Left colon (tissue), 2 donors: ENCODE data around the gene MACROH2A1. TPM values are rescaled to one million over a fixed set of nuclear protein-coding genes. Genes with fewer than 3 reads are reported as not detected.
A peak's percentile ranks its signal among the peaks of the same experiment; 100 is the strongest.

Experiments used
- ATAC-seq: fragments of 200-7000 bp; cut with Tn5 transposase; one replicate; pipeline ENCODE4 v1.9.1; 2020; ENCODE audit warnings: mild to moderate bottlenecking, moderate library complexity
- DNase-seq, 2 donors: peaks; one replicate each; pipeline ENCODE4 v3.0.0-alpha.2; 2020
- intact Hi-C, 2 donors: fragments of 100-400 bp; cut with DNase I in 1 of 2; cut with micrococcal nuclease in 1 of 2; formaldehyde crosslinking; loops; one replicate each; pipeline versions ENCODE4 v1.11.2 to v1.14.0; 2022; cut with DNase I, micrococcal nuclease
- total RNA-seq, 2 donors: library from RNA; stranded (reverse); fragmentation: NEBNext Ultra II Directional; extraction: Animal tissue kit (Norgen Biotek cat#: 25700); gene quantifications; one replicate each; pipeline ENCODE4 v1.2.1, GENCODE V29; 2021
- donor health status: DM: no; HTN: no; CAD: no.
- donor health status: DM: yes; HTN: yes; CAD: no.

The MACROH2A1 gene
- total RNA-seq, 2 donors from 2014 or later: 212 to 216 TPM

DNA sequence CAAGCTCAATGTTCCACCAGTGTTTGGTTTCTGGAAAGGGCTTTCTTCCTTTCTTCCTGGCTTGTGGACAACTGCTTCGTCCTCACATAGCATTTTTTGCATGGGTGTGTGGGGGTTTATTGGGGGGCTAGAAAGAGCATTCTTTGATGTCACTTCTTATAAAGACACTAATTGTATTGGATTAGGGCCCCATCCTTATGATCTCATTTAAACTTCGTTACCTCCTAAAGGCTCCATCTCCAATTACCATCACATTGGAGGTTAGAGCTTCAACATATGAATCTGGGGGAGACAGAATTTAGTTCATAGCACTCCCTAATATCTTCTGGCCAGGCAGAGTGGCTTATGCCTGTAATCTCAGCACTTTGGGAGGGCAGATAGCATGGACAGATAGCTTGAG is 6.1 kb upstream of the MACROH2A1 start:
- no peak for DNase-seq
- intact Hi-C loops: no loop called here
- ATAC-seq: no peak

DNA sequence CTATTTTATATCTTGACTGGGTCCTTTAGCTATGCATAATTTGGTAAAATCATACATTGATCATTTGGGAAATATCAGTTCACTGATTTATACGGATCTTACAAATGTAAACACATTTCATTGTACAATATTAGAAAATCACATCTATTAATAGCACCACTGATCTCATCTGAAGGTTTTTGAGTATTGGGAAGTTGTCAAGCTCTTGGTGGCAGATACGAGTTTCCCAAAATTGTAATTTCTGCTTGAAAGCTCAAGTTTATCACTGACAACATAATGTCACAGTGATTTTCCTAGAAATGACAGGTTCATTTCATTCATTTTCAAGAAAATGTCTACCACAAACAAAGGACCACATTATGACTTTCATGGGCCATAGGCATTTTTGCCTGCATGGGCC is 3.0 kb upstream of the MACROH2A1 start:
- DNase-seq (no peak), ATAC-seq (no peak)
- intact Hi-C loops: no loop called here

DNA sequence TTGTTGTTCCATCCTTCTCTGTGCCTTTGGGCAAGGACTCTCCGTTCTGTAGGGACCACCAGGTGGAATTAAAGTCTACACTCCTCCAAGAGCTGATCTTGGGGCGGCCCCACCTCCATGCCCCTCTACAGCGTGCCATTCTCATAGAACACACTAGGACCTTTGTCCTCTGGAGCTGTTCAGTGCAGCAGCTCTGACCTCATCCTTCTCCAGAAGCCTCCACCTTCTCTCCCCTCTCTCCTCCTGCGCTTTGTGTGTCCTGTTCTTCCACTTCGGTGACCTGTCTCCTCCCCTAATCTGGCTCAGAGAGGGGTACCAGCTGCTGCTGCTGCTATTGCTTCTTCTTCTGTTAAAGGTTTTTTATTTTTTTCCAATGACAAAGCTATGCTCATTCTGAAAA is 1.8 kb upstream of the MACROH2A1 start:
- ATAC-seq (no peak), DNase-seq (no peak)
- intact Hi-C loops: no loop called here

DNA sequence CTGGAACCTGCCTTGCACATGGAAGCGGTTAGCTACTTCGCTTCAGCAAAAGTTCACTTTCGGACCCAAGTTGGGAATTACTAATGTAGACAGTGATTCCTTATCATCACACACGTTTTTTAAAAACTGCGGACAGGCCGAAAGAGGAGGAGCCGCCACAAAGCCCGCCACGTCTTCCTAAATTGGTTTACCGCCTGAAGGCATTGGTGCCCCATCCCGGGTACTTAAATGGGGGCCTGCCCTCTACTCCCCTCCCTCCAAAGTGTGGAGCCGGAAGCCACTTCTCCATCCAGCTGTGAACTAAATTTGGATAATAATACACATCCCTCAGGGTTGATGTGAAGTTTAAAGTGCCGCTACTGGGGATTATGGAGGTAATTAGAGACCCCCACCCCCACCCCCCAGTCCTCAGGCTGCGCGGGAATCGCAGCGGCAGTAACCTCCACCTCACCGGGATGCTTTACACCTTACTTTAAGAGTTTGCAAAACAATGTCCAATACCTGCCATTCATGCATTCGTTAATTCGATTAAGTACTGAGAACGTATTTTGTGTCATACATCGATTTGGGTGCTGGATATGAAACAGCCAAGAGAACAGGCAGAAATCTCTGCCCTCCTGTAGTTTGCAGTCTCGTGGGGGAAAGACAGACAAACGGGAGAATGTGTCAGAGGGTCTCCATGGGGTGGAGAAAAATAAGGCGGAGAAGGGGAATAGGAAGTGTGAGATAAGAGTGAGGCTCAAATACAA is 937 bp upstream of the MACROH2A1 start:
- ATAC-seq (no peak), DNase-seq (no peak)
- intact Hi-C loops: no loop called here

DNA sequence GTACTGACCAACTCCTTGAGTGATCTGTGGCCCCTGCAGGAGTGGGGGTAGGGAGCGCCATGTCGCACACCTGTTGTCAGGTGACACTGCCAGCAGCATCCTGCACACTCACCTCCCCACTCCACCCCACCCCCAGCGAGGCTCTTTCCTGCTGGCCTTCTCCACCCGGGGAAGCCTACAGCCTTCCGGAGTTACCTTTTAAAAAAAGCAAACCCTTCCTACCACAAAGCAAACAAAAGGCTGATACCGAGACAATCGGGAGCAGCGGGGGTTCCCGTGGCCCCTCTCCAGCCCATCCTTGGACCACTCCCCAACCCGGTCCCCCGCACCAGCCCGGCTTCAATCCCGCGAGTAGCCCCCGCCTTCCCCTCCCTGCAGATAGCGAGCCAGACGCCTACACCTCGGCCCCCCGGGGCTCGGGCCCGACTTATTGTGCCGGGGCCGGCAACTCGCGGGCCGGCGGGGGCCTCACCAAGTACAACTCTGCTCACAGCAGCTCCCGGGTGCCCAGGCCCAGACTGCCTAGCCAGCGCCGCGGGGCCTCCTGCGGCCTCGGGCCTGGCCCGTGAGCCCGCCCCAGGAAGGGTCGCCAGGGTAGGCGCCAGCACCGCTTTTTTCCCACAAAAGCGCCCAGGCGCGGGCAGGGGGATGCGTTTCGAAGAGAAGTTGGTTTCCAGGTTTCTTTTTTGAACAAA is 724 bp downstream of the MACROH2A1 start:
- ATAC-seq (peak; percentile 82), DNase-seq (peak; percentile 82 to 86)
- intact Hi-C loops: no loop called here

DNA sequence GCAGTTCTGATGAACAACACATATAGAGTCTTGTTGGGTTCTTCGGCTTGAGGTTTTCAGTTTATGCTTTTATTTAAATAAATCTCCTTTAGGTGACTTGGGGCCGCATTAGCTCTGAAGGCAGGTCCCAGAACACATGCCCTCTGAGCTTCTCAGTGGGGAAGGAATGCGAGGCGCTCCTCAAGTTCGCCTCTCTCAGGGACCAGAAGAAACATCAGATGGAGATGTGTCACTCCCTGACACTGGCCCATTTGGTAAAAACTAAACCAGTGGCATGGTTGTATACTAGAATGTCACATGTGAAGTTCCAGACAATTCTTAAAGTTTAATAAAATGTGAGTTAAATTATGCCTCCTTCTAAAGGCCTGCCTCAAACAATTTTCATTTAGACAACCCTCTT is 1.9 kb downstream of the MACROH2A1 start:
- intact Hi-C loops: no loop called here
- no peak for DNase-seq
- no peak for ATAC-seq

DNA sequence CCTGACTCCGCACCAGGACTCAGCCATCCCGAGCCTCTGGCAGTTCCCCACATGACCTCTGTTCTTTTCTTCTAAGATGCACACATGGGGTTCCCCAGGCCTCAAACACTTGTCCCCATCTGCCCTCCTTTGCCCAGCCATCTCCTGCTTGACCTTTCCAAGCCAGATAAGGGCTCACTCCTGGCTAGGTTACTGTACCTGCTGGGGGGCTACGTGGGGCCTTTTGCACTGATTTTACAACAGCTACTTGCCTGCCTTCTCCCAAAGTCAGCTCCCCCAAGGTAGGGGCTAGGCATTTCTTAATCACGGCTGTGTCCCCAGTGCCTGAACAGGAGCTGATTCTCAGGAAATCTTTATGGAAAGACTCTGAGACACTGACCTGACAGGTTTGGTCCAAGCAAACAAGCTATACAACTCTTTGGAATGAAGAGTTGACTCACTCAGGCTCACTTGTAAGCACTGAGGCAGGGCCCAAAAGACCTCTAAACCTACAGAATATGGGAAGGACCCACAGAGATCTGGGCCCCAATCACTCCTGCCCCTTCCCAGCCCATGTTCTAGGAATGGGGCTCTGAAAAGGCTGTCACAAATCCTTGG is 2.5 kb downstream of the MACROH2A1 start:
- no peak for DNase-seq
- ATAC-seq: no peak
- intact Hi-C loops: no loop called here

DNA sequence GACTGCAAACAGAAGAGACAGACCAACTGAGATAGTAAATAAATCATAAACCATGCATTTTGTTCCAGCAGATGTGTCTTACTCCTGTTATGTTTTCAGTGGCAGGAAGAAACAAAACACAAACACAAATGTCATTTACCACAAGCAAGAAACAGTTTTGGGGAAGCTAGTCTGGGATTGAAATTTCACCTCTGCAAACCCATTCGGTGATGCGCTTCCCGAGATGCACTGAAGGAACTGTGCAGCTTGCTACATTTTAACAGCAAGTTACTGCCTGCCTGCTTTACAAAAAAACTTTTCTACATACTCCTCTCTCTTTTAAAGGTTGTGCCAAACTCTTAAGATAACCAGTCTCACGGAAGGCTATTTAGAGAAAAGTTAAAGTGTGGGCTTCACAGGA is 3.2 kb downstream of the MACROH2A1 start:
- DNase-seq (no peak), ATAC-seq (no peak)
- intact Hi-C loops: no loop called here

DNA sequence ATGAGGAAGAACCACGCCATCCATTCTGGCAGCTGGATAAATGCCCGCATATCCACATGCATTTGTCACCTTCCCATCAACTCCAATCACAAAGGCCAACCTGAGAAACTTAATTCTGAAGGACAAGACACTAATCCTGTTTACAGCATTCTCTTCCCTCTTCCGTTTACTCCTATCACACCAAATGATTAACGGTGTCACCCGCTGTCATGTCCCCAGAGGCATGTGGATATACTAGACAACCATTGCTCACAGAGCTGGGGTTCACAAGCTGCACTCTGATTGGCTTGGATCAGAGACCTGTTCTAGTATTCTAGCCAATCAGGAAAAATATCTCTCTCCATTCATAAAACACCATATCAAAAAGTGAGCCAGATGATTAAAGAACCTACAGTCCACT is 3.6 kb downstream of the MACROH2A1 start:
- intact Hi-C loops: no loop called here
- no peak for ATAC-seq
- no peak for DNase-seq

DNA sequence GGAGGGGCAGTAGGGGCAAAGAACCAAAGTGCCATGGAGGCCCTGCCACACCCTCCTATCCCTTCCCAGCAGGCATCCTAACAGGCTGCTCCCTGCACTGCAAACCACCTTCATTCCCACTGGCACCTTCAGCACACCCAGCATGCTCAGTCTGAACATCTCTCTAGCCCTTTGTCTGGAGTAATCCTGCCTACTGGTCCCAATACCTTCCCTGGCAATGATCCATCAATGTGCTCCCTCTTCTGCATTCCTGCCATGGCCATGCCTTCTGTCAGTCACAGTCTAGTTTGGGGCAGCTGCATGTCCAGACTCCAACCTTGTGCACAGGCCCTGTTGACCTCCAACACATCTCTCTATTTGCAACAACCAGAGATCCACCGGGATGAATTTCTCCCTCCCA is 4.9 kb downstream of the MACROH2A1 start:
- DNase-seq: no peak
- intact Hi-C loops: no loop called here
- ATAC-seq: no peak

DNA sequence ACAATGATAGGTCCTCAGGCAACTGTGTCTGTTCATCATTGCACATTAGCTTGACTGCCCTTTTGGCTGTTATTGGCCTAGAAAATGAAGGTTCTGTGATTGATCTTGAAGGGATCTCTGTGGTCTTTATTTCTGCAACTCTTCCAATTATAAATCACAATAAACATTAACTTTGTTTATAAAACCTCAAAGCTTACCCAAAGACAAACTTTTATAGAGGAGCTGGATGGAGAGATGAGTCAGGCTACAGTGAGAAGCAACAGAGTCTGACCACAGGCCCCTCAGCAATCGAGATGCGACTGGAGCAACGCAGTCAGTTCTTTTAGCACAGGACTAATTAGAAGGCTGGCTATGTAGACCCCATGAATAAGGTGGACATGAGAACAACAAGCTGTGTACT is 5.3 kb downstream of the MACROH2A1 start:
- ATAC-seq: no peak
- no peak for DNase-seq
- intact Hi-C loops: no loop called here

DNA sequence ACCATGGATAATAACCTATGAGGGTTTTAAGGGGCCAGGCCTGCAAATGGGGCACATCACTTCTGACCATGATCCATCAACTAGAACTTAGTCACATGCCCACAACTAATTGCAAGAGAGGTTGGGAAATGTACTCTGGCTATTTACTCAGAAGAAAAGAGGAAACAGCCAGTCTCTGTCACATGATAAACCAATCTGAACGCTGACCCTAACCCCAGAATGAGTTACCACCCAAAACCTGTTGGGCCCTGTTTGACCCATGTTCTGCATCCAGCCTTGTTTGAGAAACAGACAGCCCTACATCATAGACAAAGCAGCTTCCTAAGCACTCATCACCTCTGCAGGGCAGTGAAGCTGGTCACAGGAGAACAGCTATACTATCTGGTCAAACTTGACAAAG is 5.8 kb downstream of the MACROH2A1 start:
- DNase-seq (no peak), ATAC-seq (no peak)
- intact Hi-C loops: no loop called here

DNA sequence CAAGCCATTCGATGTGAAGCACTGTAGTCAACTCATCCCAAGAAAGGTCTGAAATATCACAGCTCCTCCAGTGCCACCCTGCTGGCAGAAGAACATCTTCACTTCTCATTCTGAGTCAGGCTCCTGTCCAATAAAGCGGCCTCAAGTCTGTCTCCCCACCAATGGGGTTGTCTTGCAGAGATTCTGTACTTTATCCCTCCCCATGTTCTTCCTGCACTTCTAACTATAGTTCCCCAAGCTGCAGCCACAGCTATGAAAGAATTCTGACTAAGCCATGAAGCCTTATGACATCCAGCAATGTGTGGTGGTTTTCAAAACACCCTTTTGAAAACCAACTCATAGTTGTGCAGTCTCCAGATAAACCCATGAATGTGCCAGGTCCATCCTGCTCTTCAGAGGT is 6.8 kb downstream of the MACROH2A1 start:
- intact Hi-C loops: no loop called here
- ATAC-seq (no peak), DNase-seq (no peak)

DNA sequence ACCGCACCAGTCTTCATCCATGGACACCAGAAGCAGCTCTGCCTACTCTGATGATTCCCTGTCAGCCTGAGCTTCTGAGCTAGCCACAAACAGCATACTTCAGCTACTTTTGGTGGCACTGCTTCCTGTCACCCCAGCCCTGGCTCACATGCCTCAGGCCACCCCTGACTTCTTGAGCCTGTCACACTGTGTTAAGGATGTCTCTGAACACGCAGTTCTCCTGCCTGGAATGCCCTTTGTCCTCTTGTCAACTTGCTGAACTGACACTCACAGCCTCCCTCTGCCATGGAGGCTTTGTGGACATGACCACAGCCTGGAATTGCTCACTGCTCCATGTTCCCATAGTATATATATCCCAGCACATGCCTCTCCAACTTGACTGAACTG is 7.2 kb downstream of the MACROH2A1 start:
- DNase-seq: no peak
- no peak for ATAC-seq
- intact Hi-C loops: no loop called here

DNA sequence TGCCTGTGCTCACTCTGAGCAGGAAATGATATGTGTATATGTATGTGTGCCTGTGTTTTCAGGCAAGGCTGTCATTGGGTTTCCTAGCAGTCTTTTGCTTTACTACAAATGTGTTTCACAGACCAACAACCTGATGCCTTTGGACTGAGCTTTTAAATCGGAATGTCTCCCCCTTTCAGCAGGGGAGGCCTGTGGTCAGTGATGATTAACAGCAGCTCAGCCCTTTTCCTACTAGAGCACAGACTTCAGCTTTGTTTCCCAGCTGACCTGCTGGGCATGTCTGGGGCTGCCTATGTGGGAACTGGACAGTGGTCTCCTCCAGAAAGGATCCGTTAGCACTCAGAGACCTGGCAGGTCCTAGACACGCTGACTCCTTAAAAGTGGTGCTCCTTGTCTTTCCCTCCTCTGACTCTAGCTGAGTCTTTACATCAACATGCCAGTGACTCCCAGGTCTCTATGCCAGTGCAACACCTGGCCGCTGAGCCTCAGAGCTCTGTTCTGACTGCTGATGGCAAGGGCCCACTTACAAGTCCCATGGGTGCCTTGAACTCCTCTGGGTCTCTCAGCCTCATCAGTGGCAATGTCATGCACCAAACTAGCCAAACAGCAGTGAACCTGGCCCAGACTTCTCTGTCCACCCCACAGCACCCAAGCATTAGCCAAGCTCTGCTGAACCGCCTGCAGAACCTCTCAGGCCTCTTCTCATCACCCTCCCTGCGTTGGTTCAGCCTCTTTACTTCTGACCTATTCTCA is 7.7 kb downstream of the MACROH2A1 start:
- intact Hi-C loops: no loop called here
- DNase-seq (no peak), ATAC-seq (no peak)

DNA sequence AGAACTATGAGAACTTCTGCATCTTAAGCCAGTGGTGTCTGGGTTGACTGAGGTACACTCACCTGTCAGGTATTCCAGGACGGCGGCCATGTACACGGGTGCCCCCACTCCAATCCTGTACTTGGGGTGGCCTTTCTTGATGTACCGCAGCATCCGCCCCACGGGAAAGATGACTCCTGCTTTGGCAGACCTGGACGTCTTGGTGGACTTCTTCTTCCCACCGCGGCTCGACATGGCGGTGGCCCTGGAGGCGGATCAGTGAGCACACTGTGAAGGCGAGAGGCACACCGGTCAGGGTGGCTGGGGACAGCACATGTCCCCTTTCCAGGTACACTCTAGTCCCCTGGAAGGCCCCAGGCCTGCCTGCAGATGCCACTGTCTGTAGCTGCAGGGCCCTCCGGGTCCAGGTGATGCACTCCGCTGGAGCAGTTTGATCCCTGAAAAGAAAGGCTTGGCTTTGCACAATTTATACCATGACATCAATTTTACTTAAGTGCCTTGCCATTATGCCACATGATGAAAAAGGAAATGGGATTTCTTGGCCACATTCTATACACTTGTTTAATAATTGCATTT is 10.1 kb downstream of the MACROH2A1 start:
- intact Hi-C loops: no loop called here
- no peak for DNase-seq
- ATAC-seq: no peak

DNA sequence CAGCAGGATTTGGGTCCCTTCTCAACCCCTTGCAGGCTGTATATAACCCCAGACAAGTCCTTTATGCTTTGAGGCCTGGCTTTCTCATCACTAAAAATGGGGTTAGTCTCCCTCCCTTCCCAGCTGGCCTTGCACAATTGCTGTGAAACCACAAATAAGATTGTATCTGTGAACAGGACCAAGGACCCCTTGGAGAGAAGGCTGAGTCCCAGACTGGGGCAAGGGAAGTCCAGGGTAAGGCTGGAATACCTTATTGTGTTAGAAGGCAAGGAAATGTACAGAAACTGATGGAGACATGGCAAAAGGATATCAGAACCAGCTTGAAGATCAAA is 11.4 kb downstream of the MACROH2A1 start:
- intact Hi-C loops: no loop called here
- no peak for DNase-seq
- no peak for ATAC-seq

DNA sequence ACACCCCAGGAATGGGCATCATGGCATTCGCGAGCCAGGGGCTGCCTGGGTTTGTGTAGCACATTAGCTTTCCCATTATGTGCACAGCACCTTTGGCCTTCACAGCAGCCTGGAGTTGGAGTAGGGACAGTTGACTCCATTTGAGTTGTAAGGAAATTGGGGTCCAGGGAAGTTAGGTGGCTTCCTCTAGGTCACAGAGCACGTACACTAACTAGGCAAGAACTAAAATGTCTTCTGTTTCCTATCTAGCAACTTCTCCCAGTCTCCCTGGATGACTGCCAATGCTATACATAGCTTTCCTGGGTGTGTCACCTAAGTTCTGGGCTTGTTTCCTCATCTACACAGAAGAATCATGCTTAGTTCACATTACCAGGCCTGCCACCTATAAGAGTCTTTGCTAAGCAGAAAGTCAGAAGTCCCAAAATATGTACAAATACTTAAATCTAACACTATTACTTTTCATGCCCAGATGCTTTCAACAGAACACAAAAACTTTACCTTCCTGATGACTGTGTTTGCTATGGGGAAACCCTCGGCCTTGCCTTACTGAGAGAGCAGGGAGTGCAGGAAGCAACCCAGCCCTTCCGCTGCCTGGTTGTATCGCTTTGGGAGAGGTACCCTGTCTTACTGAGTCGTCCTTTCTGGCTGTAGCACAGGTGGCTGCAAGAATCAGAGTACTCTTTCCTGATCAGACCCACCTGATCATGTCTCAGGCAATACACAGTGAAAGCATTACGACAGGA is 12.0 kb downstream of the MACROH2A1 start:
- intact Hi-C loops: no loop called here
- DNase-seq: peak; percentile 60 to 76
- ATAC-seq: peak; percentile 92

DNA sequence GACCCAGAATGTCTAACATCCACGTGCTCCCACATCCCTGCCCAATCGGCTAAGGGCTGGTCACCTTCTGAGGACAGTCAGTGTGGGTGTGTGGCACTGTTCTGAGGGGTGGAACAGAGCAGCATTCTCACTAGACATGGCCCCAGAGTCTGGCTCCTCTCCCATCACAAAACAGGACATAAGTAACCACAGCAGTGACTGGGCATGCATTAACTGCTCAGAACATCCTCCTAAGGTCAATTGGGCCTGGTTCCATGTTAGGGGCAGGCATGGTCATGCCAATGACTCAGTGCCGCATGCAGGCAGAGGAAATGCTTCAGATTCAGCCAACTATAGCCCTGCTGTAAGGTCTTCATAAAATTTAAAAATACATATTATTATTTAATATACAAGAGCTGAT is 12.9 kb downstream of the MACROH2A1 start:
- DNase-seq (no peak), ATAC-seq (no peak)
- intact Hi-C loops: no loop called here
